22Rv1 (cell line): ENCODE data around the gene SERPINB8.

Experiments used
- H3K27ac ChIP-seq: fragments of 450-650 bp; 2 replicates; pipeline ENCODE4 v1.5.1; 2017
- ZFX ChIP-seq: fragments of 450-650 bp; IDR thresholded peaks from 2 replicates; pipeline ENCODE4 v1.6.1; 2017; ENCODE audit warnings: antibody characterized with exemption, borderline replicate concordance
- TF ChIP-seq, protein P1 (sequence below): fragments of 450-650 bp; IDR thresholded peaks from 2 replicates; pipeline ENCODE4 v1.5.1; 2017; ENCODE audit warnings: mild to moderate bottlenecking

The SERPINB8 gene

DNA sequence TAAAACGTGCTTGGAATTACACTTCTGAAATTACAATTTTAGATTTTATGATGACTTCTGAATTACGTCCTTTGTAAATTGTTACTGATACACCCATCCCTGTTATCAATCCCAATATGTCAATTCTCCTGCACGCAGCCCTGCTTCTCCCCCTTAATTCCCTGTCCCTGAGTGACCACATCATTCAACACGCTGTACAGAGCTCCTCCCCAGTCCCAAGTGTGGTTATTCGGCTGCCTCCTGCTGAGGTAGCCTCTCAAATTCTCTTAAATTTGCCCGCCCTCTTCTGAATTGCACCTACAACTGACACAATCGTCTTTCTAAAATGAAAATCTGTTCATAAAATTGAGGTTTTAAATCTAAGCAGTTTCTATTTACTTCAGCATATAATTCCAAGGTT is 10.1 kb downstream of the SERPINB8 start:
- TF ChIP-seq, protein P1, sequence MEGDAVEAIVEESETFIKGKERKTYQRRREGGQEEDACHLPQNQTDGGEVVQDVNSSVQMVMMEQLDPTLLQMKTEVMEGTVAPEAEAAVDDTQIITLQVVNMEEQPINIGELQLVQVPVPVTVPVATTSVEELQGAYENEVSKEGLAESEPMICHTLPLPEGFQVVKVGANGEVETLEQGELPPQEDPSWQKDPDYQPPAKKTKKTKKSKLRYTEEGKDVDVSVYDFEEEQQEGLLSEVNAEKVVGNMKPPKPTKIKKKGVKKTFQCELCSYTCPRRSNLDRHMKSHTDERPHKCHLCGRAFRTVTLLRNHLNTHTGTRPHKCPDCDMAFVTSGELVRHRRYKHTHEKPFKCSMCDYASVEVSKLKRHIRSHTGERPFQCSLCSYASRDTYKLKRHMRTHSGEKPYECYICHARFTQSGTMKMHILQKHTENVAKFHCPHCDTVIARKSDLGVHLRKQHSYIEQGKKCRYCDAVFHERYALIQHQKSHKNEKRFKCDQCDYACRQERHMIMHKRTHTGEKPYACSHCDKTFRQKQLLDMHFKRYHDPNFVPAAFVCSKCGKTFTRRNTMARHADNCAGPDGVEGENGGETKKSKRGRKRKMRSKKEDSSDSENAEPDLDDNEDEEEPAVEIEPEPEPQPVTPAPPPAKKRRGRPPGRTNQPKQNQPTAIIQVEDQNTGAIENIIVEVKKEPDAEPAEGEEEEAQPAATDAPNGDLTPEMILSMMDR: no peak
- no peak for TF ChIP-seq ZFX
- H3K27ac ChIP-seq: no peak overlapping the region

DNA sequence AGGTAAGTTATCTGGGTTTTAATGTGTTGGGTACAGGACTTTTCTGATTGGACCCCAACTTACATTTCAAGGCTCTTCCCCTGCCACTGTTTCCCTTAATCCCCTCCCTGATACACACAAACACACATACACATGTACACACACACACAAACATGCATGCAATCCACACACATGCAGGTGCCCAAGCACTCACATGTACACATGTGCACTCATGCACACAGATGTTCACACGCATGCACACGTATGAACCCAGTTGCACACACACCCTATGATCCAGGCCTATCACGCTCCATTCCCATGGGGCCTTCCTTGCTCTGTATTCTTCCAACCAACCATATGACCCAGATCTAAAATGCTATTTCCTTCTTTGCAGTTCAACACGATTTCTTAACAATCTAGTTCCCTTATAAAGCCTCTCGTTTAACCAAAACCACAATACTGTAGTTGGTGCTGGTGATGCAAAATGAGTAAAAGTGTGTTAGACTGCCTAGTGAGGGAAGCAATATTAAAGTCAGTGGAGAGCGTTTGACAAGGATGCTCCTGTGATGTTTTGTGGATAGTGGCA is 11.1 kb downstream of the SERPINB8 start:
- no peak overlapping the region for H3K27ac ChIP-seq
- TF ChIP-seq, protein P1: no peak
- no peak for TF ChIP-seq ZFX

DNA sequence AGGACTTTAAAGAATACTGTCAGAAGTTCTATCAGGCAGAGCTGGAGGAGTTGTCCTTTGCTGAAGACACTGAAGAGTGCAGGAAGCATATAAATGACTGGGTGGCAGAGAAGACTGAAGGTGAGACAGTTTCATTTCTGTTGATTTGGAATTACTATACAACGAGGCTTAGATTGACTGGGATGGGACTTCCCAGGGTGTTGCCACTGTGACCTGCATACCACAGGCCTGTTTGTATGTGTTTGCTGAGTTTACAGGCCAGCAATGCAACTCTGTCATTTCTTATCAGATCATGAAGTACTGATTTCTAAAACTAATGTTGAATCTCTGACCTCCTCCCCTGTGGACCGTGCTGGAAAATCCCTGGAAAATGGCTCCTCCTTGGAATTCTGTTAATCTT is 11.8 kb downstream of the SERPINB8 start:
- H3K27ac ChIP-seq: no peak overlapping the region
- no peak for TF ChIP-seq ZFX
- TF ChIP-seq, protein P1: no peak

DNA sequence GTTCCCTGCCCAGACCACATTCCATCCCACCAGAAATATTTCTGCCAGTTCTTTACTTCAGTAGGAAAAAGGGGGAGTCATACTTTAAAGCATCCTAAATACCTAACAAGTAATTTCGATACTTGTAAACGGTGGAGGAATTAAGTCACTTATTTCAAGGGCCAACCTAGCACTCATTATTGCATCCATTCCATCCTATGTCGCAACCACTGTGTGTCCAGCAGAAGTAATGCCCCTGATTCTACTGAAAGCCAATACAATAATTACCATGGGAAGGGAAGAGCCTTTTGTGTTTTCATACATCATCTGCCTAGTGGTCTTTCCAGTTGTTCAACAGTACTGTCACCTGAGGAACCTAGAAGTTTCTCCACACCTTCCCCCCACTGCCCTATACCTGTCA is 12.5 kb downstream of the SERPINB8 start:
- H3K27ac ChIP-seq: no peak overlapping the region
- TF ChIP-seq, protein P1: no peak
- no peak for TF ChIP-seq ZFX

DNA sequence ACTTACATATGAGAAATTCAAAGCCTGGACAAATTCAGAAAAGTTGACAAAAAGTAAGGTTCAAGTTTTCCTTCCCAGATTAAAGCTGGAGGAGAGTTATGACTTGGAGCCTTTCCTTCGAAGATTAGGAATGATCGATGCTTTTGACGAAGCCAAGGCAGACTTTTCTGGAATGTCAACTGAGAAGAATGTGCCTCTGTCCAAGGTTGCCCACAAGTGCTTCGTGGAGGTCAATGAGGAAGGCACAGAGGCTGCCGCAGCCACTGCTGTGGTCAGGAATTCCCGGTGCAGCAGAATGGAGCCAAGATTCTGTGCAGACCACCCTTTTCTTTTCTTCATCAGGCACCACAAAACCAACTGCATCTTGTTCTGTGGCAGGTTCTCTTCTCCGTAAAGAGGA is 17.0 kb downstream of the SERPINB8 start:
- no peak overlapping the region for H3K27ac ChIP-seq
- TF ChIP-seq, protein P1: no peak
- no peak for TF ChIP-seq ZFX

DNA sequence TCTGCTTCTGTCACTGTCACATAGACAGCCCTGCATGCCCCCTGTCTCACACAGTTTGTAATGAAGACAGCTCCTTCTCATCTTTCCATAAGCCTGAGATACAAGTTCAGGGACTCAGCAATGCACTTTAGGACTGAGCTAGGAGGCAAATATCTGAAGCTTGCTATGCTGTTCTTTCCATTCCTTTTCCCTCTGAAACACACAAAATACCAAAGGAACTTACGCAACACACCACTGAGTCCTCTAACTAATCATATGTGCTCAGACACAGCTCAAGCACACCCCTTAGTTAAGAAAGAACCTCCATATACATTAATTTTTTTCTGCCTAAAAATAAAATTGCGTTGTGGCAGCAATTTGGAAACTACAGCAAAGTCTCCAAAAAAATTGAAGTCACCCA is 17.9 kb downstream of the SERPINB8 start:
- TF ChIP-seq, protein P1: no peak
- no peak for TF ChIP-seq ZFX
- H3K27ac ChIP-seq: no peak overlapping the region

DNA sequence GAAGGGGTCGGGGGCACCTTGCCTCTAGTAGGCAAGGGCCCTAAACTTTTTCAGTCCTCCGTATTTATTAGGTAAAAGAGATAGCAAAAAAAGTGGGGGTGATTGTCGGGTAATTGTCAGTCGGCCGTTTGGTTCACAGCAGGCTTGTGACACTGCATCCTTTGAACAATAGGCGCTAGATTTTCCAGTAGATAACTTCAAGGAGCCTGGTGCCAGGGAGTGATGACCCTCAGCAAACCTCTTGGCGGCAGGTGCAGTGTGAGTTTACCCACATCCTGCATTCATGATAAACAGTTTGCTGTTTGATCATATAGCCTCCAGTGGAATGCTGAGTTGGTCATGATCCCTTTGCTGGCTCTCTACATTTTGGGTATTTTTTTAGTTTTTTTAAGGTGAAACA is 22.9 kb downstream of the SERPINB8 start:
- TF ChIP-seq, protein P1: no peak
- no peak for TF ChIP-seq ZFX
- no peak overlapping the region for H3K27ac ChIP-seq
